ENCODE data around the gene ITIH1.
"Not testable (repeated sequence)": the region's sequence is repeated elsewhere in the genome, so short reads cannot be mapped to it uniquely, and the experiment has no call there.

The ITIH1 gene

GRCh38 chr3:52774901-52775864 lies 2.2 kb upstream of the ITIH1 start:
- DNase-seq (ENCODE audit: low read depth), result no peak
- TF ChIP-seq, protein P1, sequence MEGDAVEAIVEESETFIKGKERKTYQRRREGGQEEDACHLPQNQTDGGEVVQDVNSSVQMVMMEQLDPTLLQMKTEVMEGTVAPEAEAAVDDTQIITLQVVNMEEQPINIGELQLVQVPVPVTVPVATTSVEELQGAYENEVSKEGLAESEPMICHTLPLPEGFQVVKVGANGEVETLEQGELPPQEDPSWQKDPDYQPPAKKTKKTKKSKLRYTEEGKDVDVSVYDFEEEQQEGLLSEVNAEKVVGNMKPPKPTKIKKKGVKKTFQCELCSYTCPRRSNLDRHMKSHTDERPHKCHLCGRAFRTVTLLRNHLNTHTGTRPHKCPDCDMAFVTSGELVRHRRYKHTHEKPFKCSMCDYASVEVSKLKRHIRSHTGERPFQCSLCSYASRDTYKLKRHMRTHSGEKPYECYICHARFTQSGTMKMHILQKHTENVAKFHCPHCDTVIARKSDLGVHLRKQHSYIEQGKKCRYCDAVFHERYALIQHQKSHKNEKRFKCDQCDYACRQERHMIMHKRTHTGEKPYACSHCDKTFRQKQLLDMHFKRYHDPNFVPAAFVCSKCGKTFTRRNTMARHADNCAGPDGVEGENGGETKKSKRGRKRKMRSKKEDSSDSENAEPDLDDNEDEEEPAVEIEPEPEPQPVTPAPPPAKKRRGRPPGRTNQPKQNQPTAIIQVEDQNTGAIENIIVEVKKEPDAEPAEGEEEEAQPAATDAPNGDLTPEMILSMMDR (conservative IDR thresholded peaks at IDR 0.05; ENCODE audit: low read depth, low read length), result no peak
- H3K4me3 ChIP-seq (ENCODE audit: low read length), result no peak overlapping the region

DNA sequence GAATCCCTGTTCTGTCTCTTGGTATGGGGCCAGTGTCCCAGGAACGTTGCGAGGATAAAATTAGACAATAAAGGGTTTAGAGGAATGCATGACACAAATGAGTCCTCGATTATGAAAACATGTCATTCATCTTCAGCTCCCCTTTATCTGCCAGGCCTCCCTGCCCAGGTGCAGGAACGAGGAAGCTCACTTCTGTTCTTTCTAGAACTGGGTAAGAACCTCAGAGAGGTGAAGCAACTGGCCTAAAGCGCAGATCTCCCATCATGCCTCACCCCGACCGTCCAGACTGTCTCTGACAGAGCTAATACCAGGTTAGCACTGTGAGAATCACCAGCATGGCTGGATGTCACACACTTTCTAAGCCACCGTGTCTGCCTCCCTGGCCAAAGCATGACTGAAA lies 1.5 kb upstream of the ITIH1 start:
- TF ChIP-seq, protein P1 (conservative IDR thresholded peaks at IDR 0.05; ENCODE audit: low read depth, low read length), result no peak
- H3K4me3 ChIP-seq (ENCODE audit: low read length), result no peak overlapping the region
- DNase-seq (ENCODE audit: low read depth), result no peak

DNA sequence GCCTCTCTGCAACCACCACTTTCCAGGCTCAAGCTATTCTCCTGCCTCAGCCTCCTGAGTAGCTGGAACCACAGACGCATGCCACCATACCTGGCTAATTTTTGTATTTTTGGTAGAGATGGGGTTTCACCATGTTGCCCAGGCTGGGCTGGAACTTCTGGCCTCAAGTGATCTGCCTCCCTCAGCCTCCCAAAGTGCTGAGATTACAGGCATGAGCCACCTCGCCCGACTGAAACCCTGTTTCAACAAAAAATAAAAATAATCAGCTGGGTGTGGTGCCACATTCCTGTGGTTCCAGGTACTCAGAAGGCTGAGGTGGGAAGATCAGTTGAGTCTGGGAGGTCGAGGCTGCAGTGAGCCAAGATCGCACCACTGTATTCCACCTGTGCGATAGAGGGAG lies 913 bp upstream of the ITIH1 start:
- not testable (repeated sequence) for DNase-seq (ENCODE audit: low read depth); H3K4me3 ChIP-seq (ENCODE audit: low read length)

- TF ChIP-seq, protein P1 (conservative IDR thresholded peaks at IDR 0.05; ENCODE audit: low read depth, low read length), result no peak
- no peak for DNase-seq (ENCODE audit: low read depth)
- no peak overlapping the region for H3K4me3 ChIP-seq (ENCODE audit: low read length)
Observed at GRCh38 chr3:52777959-52778805, 783 bp downstream of the ITIH1 start.

GRCh38 chr3:52779011-52779836 lies 1.8 kb downstream of the ITIH1 start:
- H3K4me3 ChIP-seq (ENCODE audit: low read length), result no peak overlapping the region
- no peak for DNase-seq (ENCODE audit: low read depth)
- TF ChIP-seq, protein P1 (conservative IDR thresholded peaks at IDR 0.05; ENCODE audit: low read depth, low read length), result no peak

GRCh38 chr3:52779837-52780585 lies 2.6 kb downstream of the ITIH1 start:
- no peak overlapping the region for H3K4me3 ChIP-seq (ENCODE audit: low read length)
- no peak for DNase-seq (ENCODE audit: low read depth)
- TF ChIP-seq, protein P1 (conservative IDR thresholded peaks at IDR 0.05; ENCODE audit: low read depth, low read length), result no peak
